Hematopoietic multipotent progenitor cell treated with erythropoietin and hydrocortisone succinate and interleukin-3 and kit ligand, for 4 days (in vitro differentiated cells): ENCODE results near the gene AAR2.

Source experiments
- DNase-seq: peaks from one replicate; pipeline ENCODE4 v3.0.0-alpha.2; 2015

The AAR2 gene

DNA sequence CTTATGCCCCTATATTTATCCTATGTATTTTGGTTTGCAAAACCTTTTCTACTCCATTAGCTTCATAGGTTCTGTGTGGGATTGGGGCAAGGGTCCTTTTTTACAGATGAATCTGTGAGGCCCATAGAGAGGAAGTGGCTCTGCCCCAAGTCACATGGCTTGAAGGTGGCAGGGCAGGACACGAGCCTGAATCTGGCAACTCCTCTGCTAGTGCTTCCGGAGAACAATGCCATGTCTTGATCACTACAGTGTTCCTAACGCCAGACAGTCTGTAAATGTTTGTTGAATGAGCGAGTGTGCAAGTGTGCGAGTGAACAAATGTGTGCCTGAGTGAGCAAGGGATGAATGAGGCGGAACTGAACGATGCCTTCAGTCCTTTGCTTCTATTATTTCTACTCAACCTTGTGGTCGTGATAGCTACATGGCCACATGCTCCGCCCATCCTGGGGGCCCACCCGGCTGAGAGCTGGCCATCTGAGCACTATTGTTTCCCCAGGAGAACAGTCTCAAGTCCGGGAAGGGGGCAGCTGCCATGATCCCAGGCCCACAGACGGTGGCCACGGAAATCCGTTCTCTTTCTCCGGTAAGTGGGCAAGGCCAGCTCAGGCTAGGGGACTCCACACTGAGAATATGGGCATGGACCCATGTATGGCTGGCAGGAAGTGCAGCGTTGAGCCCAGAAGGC lies 17.8 kb upstream of the AAR2 start:
- DNase-seq: no peak

DNA sequence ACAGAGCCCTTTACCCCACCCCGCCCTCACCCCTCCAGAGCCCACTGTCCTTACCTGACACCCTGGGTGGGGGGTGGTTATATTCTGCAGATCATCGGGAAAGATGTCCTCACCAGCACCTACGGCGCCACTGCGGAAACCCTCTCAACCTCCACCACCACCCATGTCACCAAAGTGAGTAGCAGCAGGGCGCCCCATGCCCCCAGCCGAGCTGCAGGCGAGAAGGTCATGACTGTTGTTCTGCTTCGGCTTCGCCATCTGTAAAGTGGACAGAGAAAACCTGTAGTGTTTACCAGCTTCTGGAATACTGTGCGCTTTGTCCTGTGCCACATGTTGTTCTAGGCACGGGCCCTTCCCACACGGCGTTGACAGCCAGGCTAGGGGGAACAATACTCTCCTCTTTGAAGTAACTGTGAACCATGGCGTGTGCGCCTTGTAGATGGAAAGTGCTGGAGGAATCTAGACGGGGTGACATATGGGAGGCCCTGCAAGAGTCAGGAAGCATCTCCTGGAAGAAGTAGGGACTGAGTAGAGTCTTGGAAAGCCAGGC lies 16.5 kb upstream of the AAR2 start:
- DNase-seq: no peak

DNA sequence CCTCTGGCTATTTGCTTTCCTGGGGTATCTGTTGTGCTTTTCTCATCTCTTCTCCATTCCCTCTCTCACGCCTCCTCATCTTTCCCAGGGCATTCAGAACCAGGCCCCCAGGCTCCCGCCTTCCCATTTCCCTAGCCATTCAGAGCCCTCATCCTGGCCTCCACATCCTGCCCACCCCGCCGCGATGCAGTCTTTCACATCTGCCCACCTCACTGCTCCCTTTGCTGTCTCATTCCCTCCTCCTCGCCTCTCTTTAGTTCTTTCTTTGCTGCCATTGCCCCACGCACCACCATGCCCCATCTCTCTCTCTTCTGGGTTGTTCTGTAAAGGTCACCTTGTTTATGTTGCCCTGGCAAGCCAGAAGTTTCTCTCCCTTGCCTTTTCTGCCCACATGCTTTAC lies 10.6 kb upstream of the AAR2 start:
- no peak for DNase-seq

- peak; percentile 52 for DNase-seq
Observed at GRCh38 chr20:36228770-36229169, 7.5 kb upstream of the AAR2 start.

DNA sequence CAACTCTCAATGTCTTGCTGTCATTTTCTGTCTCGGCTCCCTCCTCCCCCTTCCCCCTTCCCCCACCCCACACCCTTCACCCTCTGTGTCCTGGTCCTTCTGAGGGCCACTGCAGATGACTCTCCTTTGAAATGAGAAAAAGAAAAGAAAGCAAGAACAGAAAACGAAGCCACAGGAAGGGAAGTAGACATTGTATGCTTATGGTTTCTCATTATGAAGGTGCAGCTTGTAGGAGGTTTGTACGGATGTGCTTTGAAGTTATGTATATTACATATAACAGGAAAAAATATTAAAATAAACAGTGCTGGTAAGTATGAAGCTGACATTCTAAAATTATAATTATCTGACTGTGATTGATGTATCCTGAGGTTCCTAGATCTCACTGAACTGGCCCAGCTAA lies 6.3 kb upstream of the AAR2 start:
- no peak for DNase-seq

DNA sequence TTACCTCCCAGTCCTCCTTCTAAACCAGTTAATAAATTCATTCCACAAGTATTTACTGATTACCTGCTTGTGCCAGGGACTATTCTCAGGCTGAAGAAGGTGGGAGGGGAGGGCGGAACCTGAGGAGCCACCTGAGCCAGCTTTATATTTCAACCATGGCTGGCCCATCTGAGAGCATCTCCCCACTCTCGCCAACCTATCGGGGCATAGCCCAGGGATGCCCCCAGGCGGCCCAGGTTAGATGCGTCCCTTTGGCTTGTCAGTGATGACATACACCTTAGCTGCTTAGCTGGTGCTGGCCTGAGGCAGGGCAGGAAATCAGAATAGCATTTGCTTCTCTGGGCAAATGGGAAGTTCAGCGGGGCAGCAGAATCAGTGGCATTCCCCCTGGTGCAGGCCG lies 4.9 kb upstream of the AAR2 start:
- DNase-seq: no peak

GRCh38 chr20:36234771-36235320 lies 1.4 kb upstream of the AAR2 start:
- DNase-seq: peak; percentile 22

- DNase-seq: no peak
Observed at GRCh38 chr20:36236786-36237121, 476 bp downstream of the AAR2 start.

GRCh38 chr20:36237477-36237876 lies 1.2 kb downstream of the AAR2 start:
- DNase-seq: no peak

- no peak for DNase-seq
Observed at GRCh38 chr20:36238153-36238552, 1.9 kb downstream of the AAR2 start.

- DNase-seq: no peak
Observed at GRCh38 chr20:36238760-36239159, 2.5 kb downstream of the AAR2 start.

DNA sequence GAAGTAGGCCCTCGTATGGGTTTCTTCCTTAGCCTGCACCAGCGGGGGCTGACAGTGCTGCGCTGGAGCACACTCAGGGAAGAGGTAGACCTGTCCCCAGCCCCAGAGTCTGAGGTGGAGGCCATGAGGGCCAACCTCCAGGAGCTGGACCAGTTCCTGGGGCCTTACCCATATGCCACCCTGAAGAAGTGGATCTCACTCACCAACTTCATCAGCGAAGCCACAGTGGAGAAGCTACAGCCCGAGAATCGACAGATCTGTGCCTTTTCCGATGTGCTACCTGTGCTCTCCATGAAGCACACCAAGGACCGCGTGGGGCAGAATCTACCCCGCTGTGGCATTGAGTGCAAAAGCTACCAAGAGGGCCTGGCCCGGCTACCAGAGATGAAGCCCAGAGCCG lies 3.8 kb downstream of the AAR2 start:
- DNase-seq: no peak

DNA sequence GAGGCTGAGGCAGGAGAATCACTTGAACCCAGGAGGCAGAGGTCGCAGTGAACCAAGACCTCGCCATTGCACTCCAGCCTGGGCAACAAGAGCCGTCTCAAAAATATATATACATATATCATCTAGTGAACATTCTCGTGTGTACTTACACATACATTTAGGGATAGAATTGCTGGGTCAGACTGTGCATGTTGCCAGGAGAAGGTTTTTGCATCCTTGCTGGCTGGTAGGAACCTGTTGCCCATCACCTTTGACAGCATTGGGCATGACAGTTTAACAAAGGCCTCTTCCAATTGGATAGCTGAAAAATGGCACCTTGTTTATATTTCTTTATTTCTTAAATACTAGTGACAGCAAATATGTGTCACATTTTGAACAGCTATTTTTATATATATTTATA lies 5.4 kb downstream of the AAR2 start:
- no peak for DNase-seq

DNA sequence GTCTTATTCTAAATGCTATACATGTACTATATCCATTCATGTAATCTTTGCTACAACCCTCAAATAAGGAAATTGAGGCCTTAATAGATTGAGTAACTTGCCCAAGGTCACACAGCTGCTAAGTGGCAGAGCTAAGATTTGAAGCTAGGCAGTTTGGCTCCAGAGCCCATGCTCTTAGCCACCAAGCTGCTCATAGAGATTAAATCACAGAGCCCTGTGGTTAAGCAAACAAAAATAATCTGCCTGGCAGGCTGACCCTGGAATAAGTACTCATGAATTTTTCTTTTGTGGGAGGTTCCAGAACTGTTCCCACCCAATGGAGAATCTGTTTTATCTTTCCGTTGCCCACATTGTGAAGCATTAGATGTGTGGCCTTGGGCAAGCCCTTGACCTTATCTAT lies 7.4 kb downstream of the AAR2 start:
- peak; percentile 47 for DNase-seq

DNA sequence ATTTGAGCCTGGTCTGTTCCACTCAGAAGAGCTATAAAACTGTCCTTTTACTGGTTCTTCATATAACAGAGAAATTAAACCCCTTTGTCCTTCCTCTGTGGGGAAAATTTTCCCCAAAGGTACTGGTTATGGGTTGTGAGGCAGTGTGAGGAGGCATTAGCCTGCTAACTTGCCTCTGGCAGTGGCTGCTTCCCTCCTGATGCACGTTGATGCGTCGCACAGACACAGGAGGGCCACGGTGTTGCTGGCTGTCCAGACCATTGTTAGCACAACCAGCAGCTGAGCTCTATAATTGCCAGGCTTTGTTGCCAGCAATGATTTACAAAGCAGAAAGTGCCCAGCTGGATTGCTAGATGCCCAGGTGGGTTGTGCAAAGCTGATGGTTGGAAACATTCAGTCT lies 10.1 kb downstream of the AAR2 start:
- no peak for DNase-seq

DNA sequence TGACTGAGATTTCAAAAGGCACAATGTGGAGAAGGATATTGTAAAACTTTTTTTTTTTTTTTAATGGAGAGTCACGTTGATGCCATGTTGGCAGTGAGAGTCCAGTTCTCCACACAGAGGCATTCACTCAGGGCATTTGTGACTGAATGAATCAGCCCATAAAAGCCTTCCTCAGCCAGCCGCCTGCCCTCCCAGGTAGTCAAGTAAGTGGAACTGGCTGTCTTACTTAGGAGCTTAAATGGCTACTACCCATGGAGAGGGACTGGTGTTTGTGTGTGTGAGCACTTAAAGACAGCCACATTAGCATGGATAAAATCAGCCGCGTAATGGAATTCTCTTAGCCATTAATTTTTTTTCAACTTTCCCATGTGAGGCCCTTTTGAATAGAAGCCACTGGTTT lies 12.6 kb downstream of the AAR2 start:
- no peak for DNase-seq

DNA sequence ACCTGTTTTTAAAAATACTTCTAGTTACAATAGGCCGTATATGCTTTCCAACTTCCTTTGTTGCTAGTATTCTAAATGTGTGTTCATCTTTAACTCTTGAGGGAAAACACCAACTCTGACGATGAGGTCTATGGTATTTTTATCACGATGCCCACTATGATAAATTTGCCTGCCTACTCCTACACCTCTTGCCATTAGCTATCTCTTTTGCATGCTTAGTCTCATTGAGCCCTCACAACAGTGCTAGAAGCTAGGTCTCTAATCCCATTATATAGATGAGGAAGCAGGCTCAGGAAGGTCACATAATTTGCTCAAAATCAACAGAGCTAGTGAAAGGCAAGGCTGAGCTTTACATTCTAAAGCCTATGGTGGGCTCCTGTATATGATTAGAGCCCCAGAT lies 13.2 kb downstream of the AAR2 start:
- DNase-seq: no peak

- DNase-seq: no peak
Observed at GRCh38 chr20:36251426-36251825, 15.1 kb downstream of the AAR2 start.

GRCh38 chr20:36252511-36252910 lies 16.2 kb downstream of the AAR2 start:
- no peak for DNase-seq

GRCh38 chr20:36253036-36253435 lies 16.8 kb downstream of the AAR2 start:
- no peak for DNase-seq

DNA sequence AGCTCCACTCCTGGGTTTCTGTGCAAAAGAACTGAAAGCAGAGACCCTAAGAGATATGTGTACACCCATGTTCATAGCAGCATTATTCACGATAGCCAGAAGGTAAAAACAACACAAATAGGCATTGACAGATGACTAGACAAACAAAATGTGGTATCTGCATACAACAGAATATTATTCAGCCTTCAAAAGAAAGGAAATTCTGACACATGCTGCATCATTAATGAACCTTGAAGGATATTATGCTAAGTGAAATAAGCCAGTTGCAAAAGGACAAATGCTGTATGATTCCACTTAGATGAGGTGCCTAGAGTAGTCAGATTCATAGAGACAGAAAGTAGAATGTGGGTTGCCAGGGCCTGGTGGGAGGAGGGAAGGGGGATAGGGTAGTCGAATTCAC lies 17.8 kb downstream of the AAR2 start:
- no peak for DNase-seq

DNA sequence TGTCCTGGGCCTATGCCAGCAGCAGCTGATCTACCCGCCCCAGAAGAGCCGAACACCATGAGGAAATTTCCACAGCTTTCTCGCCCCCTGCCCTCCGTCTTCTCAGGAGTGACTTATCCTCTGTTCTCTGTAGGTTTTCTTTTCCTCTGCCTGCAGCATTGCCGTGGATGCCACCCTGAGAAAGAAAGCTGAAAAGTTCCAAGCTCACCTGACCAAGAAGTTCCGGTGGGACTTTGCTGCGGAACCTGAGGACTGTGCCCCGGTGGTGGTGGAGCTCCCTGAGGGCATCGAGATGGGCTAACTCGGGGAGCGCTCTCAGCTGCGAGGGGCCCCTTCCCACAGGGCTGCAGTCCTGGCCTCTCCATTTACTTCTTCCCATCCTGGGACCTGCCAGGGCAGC lies 19.2 kb downstream of the AAR2 start:
- no peak for DNase-seq

GRCh38 chr20:36259177-36260061 lies 23.1 kb downstream of the AAR2 start:
- no peak for DNase-seq

GRCh38 chr20:36260316-36260715 lies 24.0 kb downstream of the AAR2 start:
- no peak for DNase-seq
